GM18870 (cell line): ENCODE measurements around the gene MYH7B.

ENCODE experiments used
- ATAC-seq: cut with Tn5 transposase; IDR thresholded peaks from one replicate; pipeline ENCODE4 v1.9.1; 2021; ENCODE audit warnings: moderate library complexity; ENCODE audit not compliant: unreplicated experiment

MYH7B gene

DNA sequence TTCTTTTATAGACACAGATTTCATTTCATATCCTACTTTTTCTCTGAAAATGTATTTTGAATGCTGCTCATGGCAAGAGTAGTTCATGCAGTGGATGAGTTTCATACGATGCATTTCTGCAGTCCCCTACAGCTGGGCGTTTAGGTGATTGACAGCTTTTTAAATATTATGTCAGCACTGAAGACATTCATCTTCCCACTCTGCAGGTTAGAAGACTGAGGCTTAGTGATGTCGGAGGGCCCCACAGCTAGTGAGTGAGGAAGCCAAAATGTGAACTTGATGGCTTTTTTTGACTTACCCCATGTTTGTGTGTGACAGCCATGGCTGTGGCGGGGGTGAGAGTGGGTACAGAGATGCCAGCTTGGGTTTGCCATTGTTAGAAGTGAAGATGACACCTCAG is 33.5 kb downstream of the MYH7B start:
- no peak for ATAC-seq

DNA sequence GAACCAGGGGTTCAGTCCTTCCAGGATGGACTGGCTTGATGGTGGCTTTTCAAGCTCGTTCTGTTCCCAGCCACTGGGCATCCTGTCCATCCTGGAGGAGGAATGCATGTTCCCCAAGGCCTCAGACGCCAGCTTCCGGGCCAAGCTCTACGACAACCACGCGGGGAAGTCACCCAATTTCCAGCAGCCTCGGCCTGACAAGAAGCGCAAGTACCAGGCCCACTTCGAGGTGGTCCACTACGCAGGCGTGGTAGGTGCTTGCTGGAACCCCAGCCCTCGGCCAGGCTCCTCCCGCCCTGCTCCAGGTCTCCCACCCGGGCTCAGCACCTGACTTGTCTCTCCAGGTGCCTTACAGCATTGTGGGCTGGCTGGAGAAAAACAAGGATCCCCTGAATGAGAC is 34.0 kb downstream of the MYH7B start:
- ATAC-seq: no peak

DNA sequence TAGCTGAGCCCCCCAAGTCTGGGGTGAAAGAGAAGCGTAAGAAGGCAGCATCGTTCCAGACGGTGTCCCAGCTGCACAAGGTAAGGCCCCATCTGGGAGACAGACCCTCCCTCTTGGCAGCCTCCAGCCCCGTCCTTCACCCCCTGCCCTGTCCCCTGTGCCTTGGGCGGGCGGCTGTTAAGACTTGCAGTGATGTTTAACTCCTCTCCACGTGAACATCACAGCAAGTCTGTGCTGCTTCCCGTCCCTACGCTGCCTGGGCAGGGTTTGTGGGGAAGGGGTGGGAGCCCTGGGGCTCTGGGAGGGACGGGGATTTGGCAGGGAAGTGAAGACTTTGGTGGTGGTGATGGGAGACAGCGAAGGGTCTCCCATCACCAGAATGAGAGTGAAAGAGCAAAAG is 34.6 kb downstream of the MYH7B start:
- no peak for ATAC-seq

DNA sequence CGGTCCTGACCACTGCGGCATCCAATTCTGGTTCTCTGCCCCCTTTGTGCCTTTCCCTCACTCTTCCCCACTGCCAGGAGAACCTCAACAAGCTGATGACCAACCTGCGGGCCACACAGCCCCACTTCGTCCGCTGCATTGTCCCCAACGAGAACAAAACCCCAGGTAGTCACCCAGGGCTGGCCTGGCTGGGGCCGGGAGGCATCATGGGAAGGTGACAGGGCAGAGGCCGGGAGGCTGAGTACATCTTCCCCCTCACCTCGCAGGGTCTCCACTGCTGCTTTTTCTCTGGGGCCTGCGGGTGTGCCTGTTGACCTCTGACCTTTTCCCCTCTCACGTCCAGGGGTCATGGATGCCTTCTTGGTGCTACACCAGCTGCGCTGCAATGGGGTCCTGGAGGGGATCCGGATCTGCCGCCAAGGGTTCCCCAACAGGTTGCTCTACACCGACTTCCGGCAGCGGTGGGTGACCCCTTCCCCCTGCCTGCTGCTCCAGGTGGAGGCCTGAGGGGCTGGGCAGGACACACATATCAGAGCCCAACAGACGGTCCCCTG is 35.1 kb downstream of the MYH7B start:
- no peak for ATAC-seq

DNA sequence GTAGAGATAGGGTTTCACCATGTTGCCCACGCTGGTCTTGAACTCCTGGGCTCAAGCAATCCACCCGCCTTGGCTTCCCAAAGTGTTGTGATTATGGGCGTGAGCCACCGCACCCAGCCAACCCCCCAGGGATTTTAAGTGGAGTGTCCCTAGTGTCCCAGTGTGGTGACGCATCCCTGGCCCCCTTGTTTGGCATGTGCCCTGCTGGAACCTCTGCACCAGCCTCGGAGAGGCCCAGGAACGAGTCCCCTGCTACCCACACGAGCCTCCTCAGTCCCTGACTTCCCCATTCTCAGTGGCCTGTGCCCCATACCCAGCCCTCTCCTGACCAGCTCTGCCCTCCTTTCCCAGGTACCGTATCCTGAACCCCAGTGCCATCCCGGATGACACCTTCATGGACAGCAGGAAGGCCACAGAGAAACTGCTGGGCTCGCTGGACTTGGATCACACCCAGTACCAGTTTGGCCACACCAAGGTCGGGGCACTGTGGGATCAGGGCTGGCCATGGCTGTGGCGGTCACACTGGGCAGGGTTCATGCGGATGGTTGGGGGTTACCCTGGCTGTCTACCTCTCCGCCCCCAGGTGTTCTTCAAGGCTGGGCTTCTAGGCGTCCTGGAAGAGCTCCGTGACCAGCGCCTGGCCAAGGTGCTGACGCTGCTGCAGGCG is 37.2 kb downstream of the MYH7B start:
- no peak for ATAC-seq

DNA sequence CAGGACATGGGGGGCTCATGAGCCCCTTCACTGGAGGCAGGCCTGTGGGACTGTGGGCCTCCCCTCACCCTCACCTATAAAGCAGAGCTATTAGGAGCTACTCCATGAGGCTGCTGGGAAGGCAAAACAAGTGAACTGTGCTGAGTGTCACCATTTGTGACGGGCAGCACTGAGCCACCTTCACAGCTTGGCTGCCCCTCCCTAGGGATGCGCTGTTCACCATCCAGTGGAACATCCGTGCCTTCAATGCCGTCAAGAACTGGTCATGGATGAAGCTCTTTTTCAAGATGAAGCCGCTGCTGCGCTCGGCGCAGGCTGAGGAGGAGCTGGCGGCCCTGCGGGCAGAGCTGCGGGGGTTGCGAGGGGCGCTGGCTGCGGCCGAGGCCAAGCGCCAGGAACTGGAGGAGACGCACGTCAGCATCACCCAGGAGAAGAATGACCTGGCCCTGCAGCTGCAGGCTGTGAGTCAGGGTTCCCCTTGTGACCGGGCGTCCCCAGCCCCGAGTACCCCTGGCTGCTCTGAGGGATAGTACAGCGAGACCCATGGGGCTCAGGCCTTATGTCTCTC is 38.4 kb downstream of the MYH7B start:
- no peak for ATAC-seq

DNA sequence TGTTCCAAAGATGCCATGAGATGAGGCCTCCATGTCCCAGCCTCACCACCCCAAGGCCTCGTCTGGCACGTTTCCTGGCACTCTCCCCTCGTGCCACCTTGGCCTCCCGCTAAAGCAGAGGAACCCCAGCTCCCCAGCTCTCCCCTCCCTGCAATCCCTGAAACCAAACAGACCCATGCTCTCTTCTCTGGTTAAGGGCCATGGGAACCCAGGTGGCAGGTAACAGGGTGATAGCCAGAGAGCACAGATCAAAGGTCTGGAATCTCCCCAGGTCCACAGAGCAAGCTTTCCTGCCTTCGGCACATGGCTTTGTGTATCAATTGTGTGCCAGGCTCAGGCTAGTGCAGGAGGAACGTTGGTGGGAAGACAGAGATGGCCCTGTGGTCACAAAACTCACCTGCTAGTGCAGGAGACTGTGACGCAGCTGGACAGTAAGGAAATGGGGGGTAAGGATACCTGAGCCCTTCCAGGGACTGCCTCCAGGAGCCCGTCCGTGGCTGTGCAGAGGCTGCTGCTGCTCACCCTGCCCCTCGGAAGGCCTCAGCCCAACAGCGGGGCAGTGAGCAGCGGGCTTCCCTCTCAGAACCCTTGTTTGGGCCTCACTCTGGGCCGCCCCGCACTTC is 39.0 kb downstream of the MYH7B start:
- no peak for ATAC-seq

DNA sequence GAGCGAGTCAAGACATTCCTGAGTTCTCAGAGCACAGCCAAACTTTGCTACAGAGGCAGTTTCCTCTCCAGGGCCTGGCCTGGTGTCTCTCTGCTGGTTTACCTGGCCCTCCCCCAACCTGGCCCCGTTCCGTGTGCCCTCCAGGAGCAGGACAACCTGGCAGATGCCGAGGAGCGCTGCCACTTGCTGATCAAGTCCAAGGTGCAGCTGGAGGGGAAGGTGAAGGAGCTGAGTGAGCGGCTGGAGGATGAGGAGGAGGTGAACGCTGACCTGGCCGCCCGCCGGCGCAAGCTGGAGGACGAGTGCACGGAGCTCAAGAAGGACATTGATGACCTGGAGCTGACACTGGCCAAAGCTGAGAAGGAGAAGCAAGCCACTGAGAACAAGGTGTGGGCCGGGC is 39.5 kb downstream of the MYH7B start:
- ATAC-seq: no peak

DNA sequence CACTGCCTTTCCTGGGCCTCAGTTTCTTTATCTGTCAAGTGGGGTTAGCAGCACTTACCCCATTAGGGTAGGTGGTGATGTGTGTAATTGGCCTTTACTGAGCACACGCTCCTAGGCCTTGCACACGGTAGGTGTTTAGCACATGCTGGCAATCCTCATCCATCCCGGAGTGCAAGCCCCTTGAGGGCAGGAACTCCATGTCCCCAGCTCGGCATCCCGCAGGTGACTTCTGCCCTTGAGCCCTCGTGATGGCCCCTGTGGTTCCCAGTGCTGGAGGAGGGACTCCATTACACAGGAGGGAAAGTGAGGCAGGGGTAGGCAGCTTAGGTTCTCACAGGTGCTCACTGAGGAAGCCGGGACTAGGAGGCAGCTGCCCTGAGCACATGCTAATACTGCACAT is 40.0 kb downstream of the MYH7B start:
- no peak for ATAC-seq

DNA sequence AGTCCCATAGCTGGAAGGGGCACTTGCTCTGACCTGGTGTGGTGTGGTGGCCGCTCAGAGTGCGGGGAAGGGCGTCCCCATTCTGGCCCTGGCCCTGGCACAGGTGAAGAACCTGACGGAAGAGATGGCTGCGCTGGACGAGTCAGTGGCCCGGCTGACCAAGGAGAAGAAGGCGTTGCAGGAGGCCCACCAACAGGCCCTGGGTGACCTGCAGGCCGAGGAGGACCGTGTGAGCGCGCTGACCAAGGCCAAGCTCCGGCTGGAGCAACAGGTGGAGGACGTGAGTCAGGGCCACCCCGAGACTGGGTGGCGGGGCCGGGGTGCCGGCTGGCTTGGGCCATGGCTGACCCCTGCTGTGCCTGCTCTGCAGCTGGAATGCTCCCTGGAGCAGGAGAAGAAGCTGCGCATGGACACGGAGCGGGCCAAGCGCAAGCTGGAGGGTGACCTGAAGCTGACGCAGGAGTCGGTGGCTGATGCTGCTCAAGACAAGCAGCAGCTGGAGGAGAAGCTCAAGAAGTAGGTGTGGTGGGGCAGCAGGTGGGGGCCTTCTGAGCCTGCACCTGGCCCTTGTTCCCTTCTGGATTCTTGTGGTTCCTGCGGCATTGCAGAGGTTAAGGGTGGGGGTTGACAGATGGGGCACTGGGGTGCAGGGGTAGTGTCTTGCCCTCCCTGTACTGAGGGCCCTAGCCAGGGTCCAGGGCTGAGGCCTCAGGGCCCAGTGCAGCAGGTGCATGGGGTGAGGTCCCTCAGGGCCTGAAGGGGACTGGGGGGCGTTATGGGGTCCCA is 40.8 kb downstream of the MYH7B start:
- no peak for ATAC-seq

DNA sequence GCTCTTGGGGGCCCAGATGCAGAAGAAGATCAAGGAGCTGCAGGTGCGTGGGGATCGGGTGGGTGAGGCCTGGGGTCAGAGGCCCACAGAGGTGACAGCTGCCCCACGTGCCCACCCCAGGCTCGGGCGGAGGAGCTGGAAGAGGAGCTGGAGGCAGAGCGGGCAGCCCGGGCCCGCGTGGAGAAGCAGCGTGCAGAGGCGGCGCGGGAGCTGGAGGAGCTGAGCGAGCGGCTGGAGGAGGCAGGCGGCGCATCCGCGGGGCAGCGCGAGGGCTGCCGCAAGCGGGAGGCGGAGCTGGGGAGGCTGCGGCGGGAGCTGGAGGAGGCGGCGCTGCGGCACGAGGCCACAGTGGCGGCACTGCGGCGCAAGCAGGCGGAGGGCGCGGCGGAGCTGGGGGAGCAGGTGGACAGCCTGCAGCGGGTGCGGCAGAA is 41.5 kb downstream of the MYH7B start:
- ATAC-seq: no peak

DNA sequence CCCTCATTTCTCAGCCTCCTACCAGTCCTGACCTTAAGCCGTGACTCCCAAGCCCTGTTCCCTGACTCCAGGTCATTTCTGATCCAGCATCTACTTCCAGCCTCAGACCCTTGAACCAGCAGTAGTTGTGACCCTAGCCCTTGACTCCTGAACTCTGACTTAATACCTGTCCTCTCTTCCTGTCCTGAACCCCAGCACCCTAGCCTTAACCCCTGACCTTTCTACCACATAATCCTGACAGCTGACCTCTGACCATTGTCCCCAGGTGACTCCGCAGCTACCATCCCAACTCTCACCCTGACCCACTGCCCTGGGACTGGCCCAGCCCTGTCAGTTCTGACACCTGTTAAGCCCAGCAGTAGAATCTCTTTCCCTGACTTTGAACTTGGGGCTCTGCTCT is 42.1 kb downstream of the MYH7B start:
- no peak for ATAC-seq

DNA sequence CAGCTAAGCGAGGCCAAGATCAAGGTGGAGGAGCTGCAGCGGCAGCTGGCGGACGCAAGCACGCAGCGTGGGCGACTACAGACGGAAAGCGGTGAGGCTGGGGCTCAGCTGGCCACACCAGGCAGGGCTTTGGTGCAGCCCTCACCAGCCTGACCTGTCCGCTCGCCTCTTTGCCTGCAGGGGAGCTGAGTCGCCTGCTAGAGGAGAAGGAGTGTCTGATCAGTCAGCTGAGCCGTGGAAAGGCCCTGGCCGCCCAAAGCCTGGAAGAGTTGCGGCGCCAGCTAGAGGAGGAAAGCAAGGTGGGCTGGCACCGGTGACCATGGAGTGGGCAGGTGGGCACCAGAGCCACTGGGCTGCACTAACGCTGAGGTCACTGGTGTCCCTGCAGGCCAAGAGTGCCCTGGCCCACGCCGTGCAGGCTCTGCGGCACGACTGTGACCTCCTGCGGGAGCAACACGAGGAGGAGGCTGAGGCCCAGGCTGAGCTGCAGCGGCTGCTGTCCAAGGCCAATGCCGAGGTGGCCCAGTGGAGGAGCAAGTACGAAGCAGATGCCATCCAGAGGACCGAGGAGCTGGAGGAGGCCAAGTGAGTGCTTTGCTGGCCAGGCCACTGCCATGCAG is 42.8 kb downstream of the MYH7B start:
- no peak for ATAC-seq

DNA sequence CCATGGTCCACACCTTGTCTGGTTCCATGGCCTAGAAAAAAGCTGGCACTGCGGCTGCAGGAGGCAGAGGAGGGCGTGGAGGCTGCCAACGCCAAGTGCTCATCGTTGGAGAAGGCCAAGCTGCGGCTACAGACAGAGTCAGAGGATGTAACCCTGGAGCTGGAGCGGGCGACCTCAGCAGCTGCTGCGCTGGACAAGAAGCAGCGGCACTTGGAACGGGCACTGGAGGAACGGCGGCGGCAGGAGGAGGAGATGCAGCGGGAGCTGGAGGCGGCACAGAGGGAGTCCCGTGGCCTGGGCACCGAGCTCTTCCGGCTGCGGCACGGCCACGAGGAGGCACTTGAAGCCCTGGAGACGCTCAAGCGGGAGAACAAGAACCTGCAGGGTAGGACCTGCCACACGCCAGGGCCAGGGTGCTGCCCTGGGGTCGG is 43.4 kb downstream of the MYH7B start:
- no peak for ATAC-seq

DNA sequence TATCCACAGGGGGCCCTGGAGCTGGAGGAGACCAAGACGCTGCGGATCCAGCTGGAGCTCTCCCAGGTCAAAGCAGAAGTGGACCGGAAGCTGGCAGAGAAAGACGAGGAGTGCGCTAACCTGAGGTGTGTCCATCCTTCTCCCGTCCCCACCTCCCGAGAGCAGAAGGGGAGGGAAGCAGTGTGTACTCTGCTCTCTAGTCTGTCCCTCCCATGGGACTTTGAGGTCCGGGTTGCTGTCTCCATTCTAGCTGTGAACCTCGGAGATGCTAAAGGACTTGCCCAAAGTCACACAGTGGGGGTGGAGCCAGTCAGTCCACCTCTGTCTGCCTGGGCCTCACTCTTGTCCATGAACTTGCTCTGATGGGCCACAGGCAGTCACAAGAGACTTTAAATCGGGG is 44.1 kb downstream of the MYH7B start:
- ATAC-seq: no peak

DNA sequence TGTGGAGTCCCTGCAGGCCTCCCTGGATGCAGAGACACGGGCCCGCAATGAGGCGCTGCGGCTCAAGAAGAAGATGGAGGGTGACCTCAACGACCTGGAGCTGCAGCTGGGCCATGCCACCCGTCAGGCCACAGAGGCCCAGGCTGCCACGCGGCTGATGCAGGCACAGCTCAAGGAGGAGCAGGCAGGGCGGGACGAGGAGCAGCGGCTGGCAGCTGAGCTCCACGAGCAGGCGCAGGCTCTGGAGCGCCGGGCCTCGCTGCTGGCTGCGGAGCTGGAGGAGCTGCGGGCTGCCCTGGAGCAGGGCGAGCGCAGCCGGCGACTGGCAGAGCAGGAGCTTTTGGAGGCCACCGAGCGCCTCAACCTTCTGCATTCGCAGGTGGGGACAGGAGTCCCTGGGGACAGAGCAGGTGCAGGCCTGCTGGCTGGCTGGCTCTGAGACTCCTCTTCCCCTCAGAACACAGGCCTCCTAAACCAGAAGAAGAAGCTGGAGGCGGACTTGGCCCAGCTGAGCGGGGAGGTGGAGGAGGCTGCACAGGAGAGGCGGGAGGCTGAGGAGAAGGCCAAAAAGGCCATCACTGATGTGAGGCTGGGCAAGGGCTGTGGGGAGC is 44.7 kb downstream of the MYH7B start:
- ATAC-seq: no peak

DNA sequence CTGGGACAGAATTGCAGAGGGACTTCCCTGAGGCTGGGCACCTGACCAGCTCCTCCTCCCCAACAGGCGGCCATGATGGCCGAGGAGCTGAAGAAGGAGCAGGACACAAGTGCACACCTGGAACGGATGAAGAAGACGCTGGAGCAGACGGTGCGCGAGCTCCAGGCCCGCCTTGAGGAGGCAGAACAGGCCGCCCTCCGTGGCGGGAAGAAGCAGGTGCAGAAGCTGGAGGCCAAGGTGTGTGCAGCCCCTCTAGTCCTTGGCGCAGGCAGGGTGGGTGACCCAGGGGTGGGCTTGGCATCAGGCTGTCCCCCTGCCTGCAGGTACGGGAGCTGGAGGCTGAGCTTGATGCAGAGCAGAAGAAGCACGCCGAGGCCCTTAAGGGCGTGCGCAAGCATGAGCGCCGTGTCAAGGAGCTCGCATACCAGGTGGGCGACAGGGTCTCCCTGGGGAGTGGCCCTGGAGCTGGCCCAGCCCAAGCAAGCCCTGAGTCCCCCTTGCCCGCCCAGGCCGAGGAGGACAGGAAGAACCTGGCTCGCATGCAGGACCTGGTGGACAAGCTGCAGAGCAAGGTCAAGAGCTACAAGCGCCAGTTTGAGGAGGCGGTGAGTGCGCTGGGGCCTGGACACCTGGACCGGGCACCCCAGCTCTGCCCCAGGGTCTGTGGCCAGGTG is 45.4 kb downstream of the MYH7B start:
- ATAC-seq: no peak

DNA sequence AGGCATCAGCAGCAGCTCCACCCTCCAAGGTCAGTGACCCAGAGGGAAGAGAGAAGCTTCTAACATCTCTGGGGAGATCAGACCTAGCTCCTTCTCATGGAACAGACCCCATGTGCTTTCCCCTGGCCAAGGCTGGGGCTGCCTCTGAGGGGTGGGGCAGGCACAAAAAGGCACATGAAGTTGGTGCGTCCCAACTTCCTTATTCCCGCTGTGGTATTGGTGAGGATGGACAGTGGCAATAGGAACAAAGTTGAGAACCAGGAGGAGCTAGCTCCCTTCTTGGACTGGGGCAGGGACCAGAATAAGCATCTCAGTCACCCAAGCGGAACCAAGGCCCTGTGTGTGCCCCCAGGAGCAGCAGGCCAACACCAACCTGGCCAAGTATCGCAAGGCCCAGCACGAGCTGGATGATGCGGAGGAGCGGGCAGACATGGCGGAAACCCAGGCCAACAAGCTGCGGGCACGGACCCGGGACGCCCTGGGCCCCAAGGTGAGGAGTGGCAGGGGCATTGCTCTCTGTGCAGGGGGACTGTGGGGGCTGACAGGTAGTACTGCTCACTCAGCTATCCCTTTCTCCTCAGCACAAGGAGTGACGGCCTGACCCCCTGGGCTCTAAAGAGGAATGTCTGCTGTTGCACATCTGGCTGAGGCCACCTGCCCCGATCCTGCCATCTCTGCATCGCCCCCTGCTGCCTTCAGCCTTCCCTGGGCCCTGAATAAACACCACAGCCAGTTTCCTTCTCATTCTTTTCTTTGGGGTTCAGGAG is 46.1 kb downstream of the MYH7B start:
- no peak for ATAC-seq

DNA sequence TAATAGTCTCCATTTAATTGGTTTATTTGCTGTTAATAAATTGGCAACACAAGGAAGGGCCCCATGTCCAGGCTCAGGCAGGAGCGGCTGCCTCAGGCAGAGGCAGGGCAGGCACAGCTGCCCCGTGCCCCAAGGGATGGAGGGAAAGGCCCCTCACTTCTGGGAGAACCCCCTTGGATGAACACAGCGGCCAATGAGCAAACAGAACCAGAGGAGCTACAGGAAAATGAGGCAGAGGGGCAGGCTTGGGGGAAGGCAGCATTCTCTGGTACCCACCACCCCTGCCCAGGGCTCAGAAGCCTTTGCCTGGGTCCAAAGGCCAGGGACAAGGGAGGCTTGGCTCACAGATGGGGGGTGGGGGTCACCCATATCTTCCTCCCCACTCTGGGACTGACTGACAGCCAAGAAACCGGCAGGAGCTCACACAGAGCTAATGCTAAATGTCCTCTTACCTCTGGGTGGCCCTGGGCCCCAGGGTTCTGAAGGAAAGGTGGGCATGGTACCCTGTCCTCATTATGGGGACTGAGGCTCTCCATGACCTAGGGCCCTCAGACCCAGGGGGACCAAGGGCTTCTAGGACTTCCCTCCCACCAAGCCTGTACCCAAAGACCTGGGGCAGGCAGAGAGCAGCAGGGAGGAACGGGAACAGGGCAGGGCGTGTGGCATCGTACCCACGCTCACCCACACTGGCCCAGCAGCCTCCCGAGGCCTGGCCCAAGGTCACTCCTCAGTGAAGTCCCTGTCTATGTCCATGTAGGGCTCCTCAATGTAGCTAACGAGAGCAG is 47.0 kb downstream of the MYH7B start:
- ATAC-seq: no peak
